H1 (cell line): ENCODE data around the gene SPG11. TPM values are rescaled to one million over a fixed set of nuclear protein-coding genes. Genes with fewer than 3 reads are reported as not detected.
A peak's percentile ranks its signal among the peaks of the same experiment; 100 is the strongest.

Source experiments
- CTCF ChIA-PET: fragments of 300-600 bp; sonication (Branson Sonifier 250); formaldehyde crosslinking; loops from one replicate; lab custom pipeline; 2021; ENCODE audit not compliant: partially characterized antibody; lab: Charles Lee
- POLR2A ChIA-PET: fragments of 300-600 bp; sonication (Branson Sonifier 250); formaldehyde crosslinking; loops from one replicate; lab custom pipeline; 2021; ENCODE audit warnings: inconsistent platforms; ENCODE audit not compliant: partially characterized antibody; lab: Charles Lee
- DNase-seq, 2 experiments: peaks; one replicate each; pipeline versions ENCODE4 v3.0.0 to v3.0.0-alpha.2; 2010 to 2022; ENCODE audit warnings: low spot score in 2 of 2, low read depth in 1 of 2, mixed read lengths in 1 of 2
- FAIRE-seq: peaks from 2 replicates; lab custom pipeline; 2011; peaks lifted over from hg19 to GRCh38; lab: Jason Lieb, UNC
- H2AFZ ChIP-seq: 2 replicates; pipeline ENCODE4 v1.8.1; 2012; ENCODE audit warnings: low read length, inconsistent platforms
- H2AK5ac ChIP-seq: 2 replicates; pipeline ENCODE4 v1.6.1; 2013; ENCODE audit warnings: low read depth, low read length
- H2BK120ac ChIP-seq: replicated peaks from 2 replicates; pipeline ENCODE3; 2013; ENCODE audit warnings: low read depth, low read length, inconsistent platforms
- H2BK12ac ChIP-seq: 2 replicates; pipeline ENCODE4 v1.6.1; 2013; ENCODE audit warnings: low read depth, low read length
- H2BK15ac ChIP-seq: 2 replicates; pipeline ENCODE4 v1.6.1; 2013; ENCODE audit warnings: low read length
- H2BK20ac ChIP-seq: 2 replicates; pipeline ENCODE4 v1.6.1; 2013; ENCODE audit warnings: low read length
- H2BK5ac ChIP-seq: 2 replicates; pipeline ENCODE4 v1.6.1; 2013; ENCODE audit warnings: low read depth, low read length
- H3K14ac ChIP-seq: 2 replicates; pipeline ENCODE4 v1.6.1; 2013; ENCODE audit warnings: inconsistent platforms; ENCODE audit not compliant: insufficient read length
- H3K18ac ChIP-seq: 2 replicates; pipeline ENCODE4 v1.6.1; 2013; ENCODE audit warnings: low read length; ENCODE audit errors: extremely low read depth
- H3K23ac ChIP-seq: 2 replicates; pipeline ENCODE4 v1.6.1; 2013; ENCODE audit warnings: inconsistent platforms; ENCODE audit not compliant: insufficient read length
- H3K23me2 ChIP-seq: 2 replicates; pipeline ENCODE4 v1.6.1; 2013; ENCODE audit warnings: low read depth, low read length
- H3K27ac ChIP-seq: 2 replicates; pipeline ENCODE4 v1.6.1; 2011; ENCODE audit warnings: low read depth, low read length, inconsistent platforms
- H3K27me3 ChIP-seq, 4 experiments: replicated peaks in 1 of 4; 1 replicate in 1 of 4; 2 replicates in 3 of 4; pipeline versions ENCODE4 v1.6.1 to v1.8.1; 2011 to 2013; ENCODE audit warnings: low read length in 3 of 4, mild to moderate bottlenecking in 3 of 4, inconsistent platforms in 2 of 4, mixed read lengths in 2 of 4, moderate library complexity in 1 of 4; ENCODE audit not compliant: control insufficient read depth in 3 of 4, insufficient read depth in 3 of 4; ENCODE audit errors: extremely low read depth in 1 of 4
- H3K36me3 ChIP-seq, 4 experiments: 2 replicates each; pipeline versions ENCODE4 v1.6.1 to v1.8.1; 2011 to 2013; ENCODE audit warnings: mild to moderate bottlenecking in 4 of 4, low read length in 3 of 4, moderate library complexity in 2 of 4, control low read depth in 1 of 4, inconsistent platforms in 1 of 4; ENCODE audit not compliant: insufficient read depth in 4 of 4, control insufficient read depth in 2 of 4
- H3K4ac ChIP-seq: replicated peaks from 2 replicates; pipeline ENCODE3; 2013; ENCODE audit warnings: low read length, low read depth, mixed read lengths, inconsistent platforms; ENCODE audit not compliant: insufficient read length
- H3K4me1 ChIP-seq, 4 experiments: replicated peaks in 1 of 4; 1 replicate in 1 of 4; 2 replicates in 3 of 4; pipeline versions ENCODE4 v1.6.1 to v1.8.1; 2011 to 2013; ENCODE audit warnings: low read length in 3 of 4, inconsistent platforms in 2 of 4, mixed read lengths in 1 of 4; ENCODE audit not compliant: insufficient read depth in 4 of 4, control insufficient read depth in 3 of 4
- H3K4me2 ChIP-seq, 2 experiments: 2 replicates each; pipeline versions ENCODE4 v1.6.1 to v1.8.1; 2011 to 2013; ENCODE audit warnings: low read depth in 2 of 2, low read length in 2 of 2, control low read depth in 1 of 2, inconsistent platforms in 1 of 2, mild to moderate bottlenecking in 1 of 2; ENCODE audit not compliant: insufficient read depth in 1 of 2
- H3K4me3 ChIP-seq, 4 experiments: fragments of 200-600, 300-600 bp in 1 of 4; sonication (generic), shearing (Covaris generic), sonication (Bioruptor Twin) in 1 of 4; 2 replicates each; pipeline versions ENCODE4 v1.5.1 to v1.8.1; 2011 to 2016; ENCODE audit warnings: low read length in 4 of 4, low read depth in 3 of 4, control low read depth in 2 of 4, inconsistent platforms in 2 of 4, mild to moderate bottlenecking in 2 of 4, mixed read lengths in 1 of 4, moderate library complexity in 1 of 4; ENCODE audit not compliant: insufficient read depth in 2 of 4; ENCODE audit errors: extremely low read depth in 1 of 4
- H3K56ac ChIP-seq: replicated peaks from 2 replicates; pipeline ENCODE3; 2013; ENCODE audit warnings: low read depth, mild to moderate bottlenecking, mixed read lengths, low read length, inconsistent platforms; ENCODE audit not compliant: insufficient read length
- H3K79me1 ChIP-seq: 2 replicates; pipeline ENCODE4 v1.6.1; 2013; ENCODE audit warnings: low read depth, low read length, control low read depth
- H3K79me2 ChIP-seq, 2 experiments: 2 replicates each; pipeline versions ENCODE4 v1.6.1 to v1.8.1; 2012 to 2013; ENCODE audit warnings: low read length in 2 of 2, mild to moderate bottlenecking in 2 of 2, inconsistent platforms in 1 of 2; ENCODE audit not compliant: insufficient read depth in 2 of 2, control insufficient read depth in 1 of 2
- H3K9ac ChIP-seq, 4 experiments: replicated peaks in 1 of 4; 1 replicate in 1 of 4; 2 replicates in 3 of 4; pipeline versions ENCODE4 v1.6.1 to v1.8.1; 2011 to 2013; ENCODE audit warnings: low read depth in 3 of 4, low read length in 3 of 4, control low read depth in 2 of 4, mild to moderate bottlenecking in 2 of 4, moderate library complexity in 2 of 4, inconsistent platforms in 1 of 4; ENCODE audit errors: extremely low read depth in 1 of 4
- H3K9me3 ChIP-seq, 2 experiments: 2 replicates each; pipeline versions ENCODE4 v1.6.1 to v1.8.1; 2012 to 2013; ENCODE audit warnings: mild to moderate bottlenecking in 2 of 2, moderate library complexity in 2 of 2, control low read depth in 1 of 2, inconsistent platforms in 1 of 2, low read depth in 1 of 2, low read length in 1 of 2, mixed read lengths in 1 of 2; ENCODE audit not compliant: insufficient read depth in 2 of 2
- H4K20me1 ChIP-seq, 2 experiments: replicated peaks in 1 of 2; 2 replicates each; pipeline versions ENCODE3 to v1.8.1; 2011 to 2013; ENCODE audit warnings: inconsistent platforms in 2 of 2, low read length in 2 of 2, mild to moderate bottlenecking in 1 of 2; ENCODE audit not compliant: insufficient read depth in 2 of 2, control insufficient read depth in 1 of 2
- H4K5ac ChIP-seq: 2 replicates; pipeline ENCODE4 v1.6.1; 2013; ENCODE audit warnings: low read length, low read depth, mixed read lengths, inconsistent platforms; ENCODE audit not compliant: insufficient read length
- H4K8ac ChIP-seq: 2 replicates; pipeline ENCODE4 v1.8.0; 2013; ENCODE audit warnings: mild to moderate bottlenecking, moderate library complexity, low read length, inconsistent platforms; ENCODE audit not compliant: insufficient read depth; ENCODE audit errors: extremely low read depth
- H4K91ac ChIP-seq: replicated peaks from 2 replicates; pipeline ENCODE3; 2013; ENCODE audit warnings: low read length, mixed read lengths, inconsistent platforms; ENCODE audit not compliant: insufficient read length
- BRCA1 ChIP-seq: IDR thresholded peaks from 2 replicates; pipeline ENCODE4 v1.6.1; 2012; ENCODE audit warnings: low read depth, low read length, improper control_type of control experiment
- CHD2 ChIP-seq: IDR thresholded peaks from 2 replicates; pipeline ENCODE4 v1.6.1; 2012; ENCODE audit warnings: low read length, improper control_type of control experiment
- EGR1 ChIP-seq: IDR thresholded peaks from 2 replicates; pipeline ENCODE4 v1.6.1; 2011; ENCODE audit warnings: low read depth, low read length, borderline replicate concordance
- EP300 ChIP-seq, 2 experiments: IDR thresholded peaks; 1 replicate in 1 of 2; 2 replicates in 1 of 2; pipeline ENCODE4 v1.6.1; 2011 to 2012; ENCODE audit warnings: low read depth in 2 of 2, low read length in 2 of 2, mild to moderate bottlenecking in 2 of 2, borderline replicate concordance in 1 of 2, inconsistent platforms in 1 of 2, moderate library complexity in 1 of 2
- RAD21 ChIP-seq, 2 experiments: IDR thresholded peaks in 1 of 2; conservative IDR thresholded peaks in 1 of 2; 2 replicates each; pipeline ENCODE4 v1.6.1; 2011; ENCODE audit warnings: low read depth in 2 of 2, low read length in 2 of 2, improper control_type of control experiment in 1 of 2, inconsistent platforms in 1 of 2, mild to moderate bottlenecking in 1 of 2, moderate library complexity in 1 of 2
- RXRA ChIP-seq: IDR thresholded peaks from 2 replicates; pipeline ENCODE4 v1.6.1; 2011; ENCODE audit warnings: low read depth, mild to moderate bottlenecking, low read length, moderate library complexity; ENCODE audit not compliant: insufficient read depth
- TAF7 ChIP-seq: optimal IDR thresholded peaks from 2 replicates; pipeline ENCODE3; 2011; ENCODE audit warnings: low read depth, mild to moderate bottlenecking, inconsistent platforms, low read length, moderate library complexity, borderline replicate concordance
- TBP ChIP-seq: IDR thresholded peaks from 2 replicates; pipeline ENCODE4 v1.6.1; 2011; ENCODE audit warnings: low read depth, low read length, improper control_type of control experiment
- WGBS, 2 experiments: shearing (Covaris generic) in 1 of 2; methylation state at CpG; one replicate each; pipeline versions ENCODE4 v1.1.6 to v1.1.7; 2013 to 2015; ENCODE audit warnings: low lambda C conversion rate in 2 of 2, mixed read lengths in 2 of 2, inconsistent platforms in 1 of 2, low coverage in 1 of 2, missing lambda C conversion rate in 1 of 2; ENCODE audit not compliant: insufficient replicate concordance in 2 of 2, insufficient coverage in 1 of 2, insufficient read length in 1 of 2; ENCODE audit errors: extremely low coverage in 1 of 2, missing lambda C conversion rate in 1 of 2; 5-methylcytosine and 5-hydroxymethylcytosine counted together
- polyA plus RNA-seq, 7 experiments: library from polyadenylated mRNA; depleted of rRNA in 3 of 7; stranded (reverse) in 5 of 7; unstranded in 2 of 7; fragments of >200 nt in 5 of 7; fragments of 200-250 nt in 2 of 7; gene quantifications; 1 replicate in 5 of 7; 2 replicates in 1 of 7; 4 replicates in 1 of 7; pipeline versions ENCODE4 v1.2.1 to v1.2.3, GENCODE V29; 2011 to 2013; ENCODE audit warnings: missing spikeins in 2 of 7, mixed read lengths in 2 of 7
- total RNA-seq: library from RNA; stranded (reverse); fragmentation: NEBNext Ultra II Directional; extraction: Animal tissue kit (Norgen Biotek cat#: 25700); gene quantifications from 2 replicates; pipeline ENCODE4 v1.2.1, GENCODE V29; 2021
- TF ChIP-seq, protein P1 (sequence below): IDR thresholded peaks from 2 replicates; pipeline ENCODE4 v1.6.1; 2011; ENCODE audit warnings: low read length, improper control_type of control experiment

The SPG11 gene
- total and polyA plus RNA-seq, 2 of the 8 experiments (the other 6 are each of a cell fraction or from before 2014, with no cell fraction given): 37.1 to 38.6 TPM

DNA sequence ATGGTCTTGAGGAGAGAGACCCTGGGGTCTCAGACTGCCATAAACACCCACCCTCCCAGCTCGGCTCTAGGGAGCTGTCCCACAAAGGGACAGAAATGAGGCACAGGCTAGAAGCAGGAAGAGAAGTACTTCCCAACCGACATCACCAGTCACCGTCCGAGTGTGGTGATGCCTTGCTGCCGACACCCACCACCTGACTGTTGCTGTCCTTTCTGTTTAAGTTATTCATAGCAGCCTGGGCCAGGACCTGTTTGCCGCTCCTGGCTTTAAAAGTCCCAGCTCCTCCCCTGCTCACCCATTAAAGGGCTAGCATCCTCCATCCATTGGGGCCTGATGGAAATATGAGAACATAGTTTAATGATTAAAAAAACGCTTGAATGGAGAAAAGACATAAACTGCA lies 13.2 kb upstream of the SPG11 start:
- Histone ChIP-seq H3K27me3 (no peaks in the 10 kb centered on the region), H2AFZ (0 out of 2 replicates have a peak overlapping the region, but pooled peaks have one; percentile 10), H2AK5ac (no peak overlapping the region), H3K79me1 (no peaks in the 10 kb centered on the region), H2BK12ac (no peak overlapping the region), H2BK120ac (no peak overlapping the region), H3K23ac (no peak overlapping the region), H4K91ac (no peak overlapping the region), H2BK5ac (no peak overlapping the region), H3K4ac (no peak overlapping the region), H3K4me1 (no peaks in the 10 kb centered on the region), H3K9ac (no peak overlapping the region), H3K14ac (no peak overlapping the region), H3K56ac (no peak overlapping the region), H2BK15ac (no peak overlapping the region; the same call in 1 of the 2 replicates), H3K79me2 (no peaks in the 10 kb centered on the region), H4K5ac (no peak overlapping the region), H3K18ac (no peak overlapping the region), H3K36me3 (no peaks in the 10 kb centered on the region), H3K27ac (no peak overlapping the region), H4K20me1 (no peaks in the 10 kb centered on the region), H4K8ac (no peak overlapping the region), H3K4me2 (no peak overlapping the region), H2BK20ac (no peak overlapping the region), H3K9me3 (no peaks in the 10 kb centered on the region), H3K23me2 (no peaks in the 10 kb centered on the region), H3K4me3 (no peak overlapping the region)
- WGBS, 2 experiments: 87% methylated on average over 7 of the region's 7 CpGs; no CpG with 5 or more reads in 1 of the 2 experiments
- TF ChIP-seq EP300 (IDR thresholded peaks at IDR 0.05; ENCODE audit: borderline replicate concordance in 1 of 2, low read depth in 2 of 2, low read length in 2 of 2) (no peak), EGR1 (no peak), RAD21 (IDR thresholded peaks at IDR 0.05 in 1 of 2, conservative IDR thresholded peaks at IDR 0.05 in 1 of 2; ENCODE audit: low read depth in 2 of 2, low read length in 2 of 2) (no peak), BRCA1 (no peak), CHD2 (no peak), TBP (no peak), TAF7 (no peak), RXRA (no peak)
- TF ChIP-seq, protein P1, sequence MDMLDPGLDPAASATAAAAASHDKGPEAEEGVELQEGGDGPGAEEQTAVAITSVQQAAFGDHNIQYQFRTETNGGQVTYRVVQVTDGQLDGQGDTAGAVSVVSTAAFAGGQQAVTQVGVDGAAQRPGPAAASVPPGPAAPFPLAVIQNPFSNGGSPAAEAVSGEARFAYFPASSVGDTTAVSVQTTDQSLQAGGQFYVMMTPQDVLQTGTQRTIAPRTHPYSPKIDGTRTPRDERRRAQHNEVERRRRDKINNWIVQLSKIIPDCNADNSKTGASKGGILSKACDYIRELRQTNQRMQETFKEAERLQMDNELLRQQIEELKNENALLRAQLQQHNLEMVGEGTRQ: no peak
- DNase-seq (no peak), FAIRE-seq (no peak)
- POLR2A ChIA-PET: interaction anchor here (1.5 to 1.7 kb wide), 2 partner anchors 10 to 13 kb away, joined by 5 to 6 read pairs; partner anchors contain the start of gene SPG11
- CTCF ChIA-PET: interaction anchor here (1.6 to 2.4 kb wide), 3 partner anchors 12 to 175 kb away, joined by 3 to 17 read pairs (median 7); partner anchors contain the start of genes SPG11 and TRIM69
